Measurements from ENCODE around the gene ALDOA.

Gene ALDOA

GRCh38 chr16:30070490-30070889 lies 4.9 kb downstream of the ALDOA start:
- no peak for DNase-seq

GRCh38 chr16:30075503-30076275 lies 10.1 kb downstream of the ALDOA start, which contains the start of gene PPP4C:
Gene PPP4C (plus strand): TSS chr16:30075994. CDS start chr16:30076378, 384 bp downstream.
- DNase-seq: peak; percentile 86

- no peak for DNase-seq
Measured at GRCh38 chr16:30076276-30076791, 10.8 kb downstream of the ALDOA start.

GRCh38 chr16:30077656-30078055 lies 12.1 kb downstream of the ALDOA start:
- no peak for DNase-seq

- DNase-seq: no peak
Measured at GRCh38 chr16:30078744-30079143, 13.2 kb downstream of the ALDOA start.

- no peak for DNase-seq
Measured at GRCh38 chr16:30079480-30079879, 13.9 kb downstream of the ALDOA start.

- no peak for DNase-seq
Measured at GRCh38 chr16:30082545-30083090, 17.1 kb downstream of the ALDOA start.

- DNase-seq: no peak
Measured at GRCh38 chr16:30083216-30084055, 17.9 kb downstream of the ALDOA start.

- no peak for DNase-seq
Measured at GRCh38 chr16:30084096-30084815, 18.7 kb downstream of the ALDOA start.

GRCh38 chr16:30084816-30085159 lies 19.2 kb downstream of the ALDOA start:
- DNase-seq: no peak

GRCh38 chr16:30085247-30085646 lies 19.7 kb downstream of the ALDOA start:
- DNase-seq: no peak

- no peak for DNase-seq
Measured at GRCh38 chr16:30085820-30086219, 20.3 kb downstream of the ALDOA start.

- DNase-seq: no peak
Measured at GRCh38 chr16:30086291-30087140, 21.0 kb downstream of the ALDOA start.

- peak; percentile 50 for DNase-seq
Measured at GRCh38 chr16:30087181-30087898, 21.8 kb downstream of the ALDOA start.

- DNase-seq: no peak
Measured at GRCh38 chr16:30088237-30088831, 22.8 kb downstream of the ALDOA start.

- no peak for DNase-seq
Measured at GRCh38 chr16:30088832-30089624, 23.5 kb downstream of the ALDOA start.

- DNase-seq: no peak
Measured at GRCh38 chr16:30090610-30091331, 25.2 kb downstream of the ALDOA start.

- peak; percentile 91 for DNase-seq
Measured at GRCh38 chr16:30091474-30092372, 26.2 kb downstream of the ALDOA start, which contains the start of gene TBX6. Gene TBX6 (minus strand): TSS chr16:30091924. CDS start chr16:30091193, 731 bp downstream.

All from CD4-positive, alpha-beta T cell treated with Interferon gamma for 1 hour (primary cell).